Measurements from ENCODE around the gene PGLYRP2. TPM values are rescaled to one million over a fixed set of nuclear protein-coding genes. Genes with fewer than 3 reads are reported as not detected.

Gene PGLYRP2
- total and polyA plus RNA-seq, 4 donors, result not detected

- intact Hi-C loops (cut with DNase I), result loop anchor here in 1 of 2 donors (2.0 to 5.0 kb wide), 2 partner anchors 34 to 100 kb away; partner anchors contain the start of gene AKAP8L
- no peak overlapping the region for H3K27ac ChIP-seq (ENCODE audit: low read depth in 1 of 2, low read length in 2 of 2)
- no peaks in the 10 kb centered on the region for H3K36me3 ChIP-seq (ENCODE audit: control insufficient read depth in 1 of 2, insufficient read depth in 2 of 2, low read length in 1 of 2)
- DNase-seq (peak; percentile 93 to 94), ATAC-seq (ENCODE audit: low FRiP score) (peak; percentile 74)
- no peaks in the 10 kb centered on the region for H3K27me3 ChIP-seq (ENCODE audit: control insufficient read depth in 1 of 2, insufficient read depth in 2 of 2, low read length in 1 of 2)
- H3K4me3 ChIP-seq (ENCODE audit: low read length in 2 of 2), result peak overlapping the region; percentile 1 to 8
- WGBS, 2 donors, result 3 to 8% methylated on average over 30 to 37 of the region's 37 CpGs
- H3K9me3 ChIP-seq (ENCODE audit: control insufficient read depth, low read length), result no peaks in the 10 kb centered on the region
- no peaks in the 10 kb centered on the region for H3K4me1 ChIP-seq (ENCODE audit: control insufficient read depth in 1 of 2, insufficient read depth in 2 of 2, low read length in 2 of 2)
Observed at GRCh38 chr19:15452111-15453047, 26.9 kb downstream of the PGLYRP2 start.

- no peak for ATAC-seq (ENCODE audit: low FRiP score)
- intact Hi-C loops (cut with DNase I), result loop anchor here in 1 of 2 donors (5.0 kb wide), 1 partner anchor 102 kb away; no protein-coding TSS in a partner anchor
Observed at GRCh38 chr19:15450528-15450890, 28.8 kb downstream of the PGLYRP2 start.

GRCh38 chr19:15449620-15450527 is 29.4 kb downstream of the PGLYRP2 start, which contains the start of gene WIZ:
Gene WIZ, minus strand, starts transcription at chr19:15449956. Its CDS starts 1,649 bp downstream, at chr19:15448307.
- intact Hi-C loops (cut with DNase I), result loop anchor here (5.0 kb wide), 2 partner anchors 102 to 258 kb away; no protein-coding TSS in a partner anchor
- ATAC-seq (ENCODE audit: low FRiP score) (peak; percentile 36), DNase-seq (peak; percentile 92 to 95)
- peaks cover 0 to 1% of the 10 kb centered on the region in 2 donors for H3K4me1 ChIP-seq (ENCODE audit: control insufficient read depth in 1 of 2, insufficient read depth in 2 of 2, low read length in 2 of 2)
- no peaks in the 10 kb centered on the region for H3K36me3 ChIP-seq (ENCODE audit: control insufficient read depth in 1 of 2, insufficient read depth in 2 of 2, low read length in 1 of 2)
- H3K27ac ChIP-seq (ENCODE audit: low read depth in 1 of 2, low read length in 2 of 2), result peak within 1 kb of the TSS in 1 of 2 donors; percentile 78
- H3K4me3 ChIP-seq (ENCODE audit: low read length in 2 of 2), result peak within 1 kb of the TSS; percentile 51 to 66
- no peaks in the 10 kb centered on the region for H3K9me3 ChIP-seq (ENCODE audit: control insufficient read depth, low read length)
- WGBS, 2 donors, result 1 to 2% methylated on average over 20 to 77 of the region's 77 CpGs
- no peaks in the 10 kb centered on the region for H3K27me3 ChIP-seq (ENCODE audit: control insufficient read depth in 1 of 2, insufficient read depth in 2 of 2, low read length in 1 of 2)

More at GRCh38 chr19:15450528-15450890, 28.8 kb downstream of the PGLYRP2 start:
- Histone ChIP-seq H3K4me1 (ENCODE audit: control insufficient read depth in 1 of 2, insufficient read depth in 2 of 2, low read length in 2 of 2) (no peaks in the 10 kb centered on the region), H3K36me3 (ENCODE audit: control insufficient read depth in 1 of 2, insufficient read depth in 2 of 2, low read length in 1 of 2) (no peaks in the 10 kb centered on the region), H3K27ac (ENCODE audit: low read depth in 1 of 2, low read length in 2 of 2) (peak overlapping the region in 1 of 2 donors; percentile 78), H3K4me3 (ENCODE audit: low read length in 2 of 2) (no peak overlapping the region), H3K27me3 (ENCODE audit: control insufficient read depth in 1 of 2, insufficient read depth in 2 of 2, low read length in 1 of 2) (no peaks in the 10 kb centered on the region), H3K9me3 (ENCODE audit: control insufficient read depth, low read length) (no peaks in the 10 kb centered on the region)
- 91 to 96% methylated on average over 1 of the region's 1 CpG for WGBS, 2 donors
- DNase-seq, result no peak

GRCh38 chr19:15448778-15449619 is 30.3 kb downstream of the PGLYRP2 start:
- Histone ChIP-seq H3K4me3 (ENCODE audit: low read length in 2 of 2) (peak overlapping the region; percentile 51 to 66), H3K4me1 (ENCODE audit: control insufficient read depth in 1 of 2, insufficient read depth in 2 of 2, low read length in 2 of 2) (peaks cover 0 to 1% of the 10 kb centered on the region in 2 donors), H3K27me3 (ENCODE audit: control insufficient read depth in 1 of 2, insufficient read depth in 2 of 2, low read length in 1 of 2) (no peaks in the 10 kb centered on the region), H3K27ac (ENCODE audit: low read depth in 1 of 2, low read length in 2 of 2) (no peak overlapping the region), H3K36me3 (ENCODE audit: control insufficient read depth in 1 of 2, insufficient read depth in 2 of 2, low read length in 1 of 2) (no peaks in the 10 kb centered on the region), H3K9me3 (ENCODE audit: control insufficient read depth, low read length) (no peaks in the 10 kb centered on the region)
- intact Hi-C loops (cut with DNase I), result loop anchor here in 1 of 2 donors (5.0 kb wide), 1 partner anchor 257 kb away; no protein-coding TSS in a partner anchor
- 3 to 5% methylated on average over 19 to 43 of the region's 43 CpGs for WGBS, 2 donors
- ATAC-seq (ENCODE audit: low FRiP score) (no peak), DNase-seq (no peak)

- no peak for ATAC-seq (ENCODE audit: low FRiP score)
- H3K36me3 ChIP-seq (ENCODE audit: control insufficient read depth in 1 of 2, insufficient read depth in 2 of 2, low read length in 1 of 2), result no peaks in the 10 kb centered on the region
- no peaks in the 10 kb centered on the region for H3K9me3 ChIP-seq (ENCODE audit: control insufficient read depth, low read length)
- intact Hi-C loops (cut with DNase I), result loop anchor here in 1 of 2 donors (5.0 kb wide), 1 partner anchor 256 kb away; no protein-coding TSS in a partner anchor
- WGBS, 2 donors, result 52 to 54% methylated on average over 17 of the region's 17 CpGs
- no peak overlapping the region for H3K4me3 ChIP-seq (ENCODE audit: low read length in 2 of 2)
- H3K4me1 ChIP-seq (ENCODE audit: control insufficient read depth in 1 of 2, insufficient read depth in 2 of 2, low read length in 2 of 2), result peaks cover 0 to 1% of the 10 kb centered on the region in 2 donors
- no peaks in the 10 kb centered on the region for H3K27me3 ChIP-seq (ENCODE audit: control insufficient read depth in 1 of 2, insufficient read depth in 2 of 2, low read length in 1 of 2)
- DNase-seq, result no peak
- H3K27ac ChIP-seq (ENCODE audit: low read depth in 1 of 2, low read length in 2 of 2), result no peak overlapping the region
Observed at GRCh38 chr19:15448044-15448777, 31.1 kb downstream of the PGLYRP2 start.

GRCh38 chr19:15447057-15447456 is 32.2 kb downstream of the PGLYRP2 start:
- Histone ChIP-seq H3K4me1 (ENCODE audit: control insufficient read depth in 1 of 2, insufficient read depth in 2 of 2, low read length in 2 of 2) (peaks cover 0 to 1% of the 10 kb centered on the region in 2 donors), H3K27me3 (ENCODE audit: control insufficient read depth in 1 of 2, insufficient read depth in 2 of 2, low read length in 1 of 2) (no peaks in the 10 kb centered on the region), H3K36me3 (ENCODE audit: control insufficient read depth in 1 of 2, insufficient read depth in 2 of 2, low read length in 1 of 2) (no peaks in the 10 kb centered on the region), H3K9me3 (ENCODE audit: control insufficient read depth, low read length) (no peaks in the 10 kb centered on the region), H3K4me3 (ENCODE audit: low read length in 2 of 2) (no peak overlapping the region), H3K27ac (ENCODE audit: low read depth in 1 of 2, low read length in 2 of 2) (no peak overlapping the region)
- DNase-seq (no peak), ATAC-seq (ENCODE audit: low FRiP score) (no peak)
- intact Hi-C loops (cut with DNase I), result loop anchor here in 1 of 2 donors (5.0 kb wide), 1 partner anchor 255 kb away; no protein-coding TSS in a partner anchor
- 90% methylated on average over 4 of the region's 4 CpGs for WGBS, 2 donors

- intact Hi-C loops (cut with DNase I), result loop anchor here in 1 of 2 donors (5.0 kb wide), 1 partner anchor 254 kb away; no protein-coding TSS in a partner anchor
- H3K9me3 ChIP-seq (ENCODE audit: control insufficient read depth, low read length), result no peaks in the 10 kb centered on the region
- H3K4me3 ChIP-seq (ENCODE audit: low read length in 2 of 2), result no peak overlapping the region
- DNase-seq (no peak), ATAC-seq (ENCODE audit: low FRiP score) (no peak)
- H3K36me3 ChIP-seq (ENCODE audit: control insufficient read depth in 1 of 2, insufficient read depth in 2 of 2, low read length in 1 of 2), result no peaks in the 10 kb centered on the region
- peaks cover 0 to 1% of the 10 kb centered on the region in 2 donors for H3K4me1 ChIP-seq (ENCODE audit: control insufficient read depth in 1 of 2, insufficient read depth in 2 of 2, low read length in 2 of 2)
- peak overlapping the region in 1 of 2 donors; percentile 65 for H3K27ac ChIP-seq (ENCODE audit: low read depth in 1 of 2, low read length in 2 of 2)
- no peaks in the 10 kb centered on the region for H3K27me3 ChIP-seq (ENCODE audit: control insufficient read depth in 1 of 2, insufficient read depth in 2 of 2, low read length in 1 of 2)
- WGBS, 2 donors, result 30 to 32% methylated on average over 7 of the region's 7 CpGs
Observed at GRCh38 chr19:15445807-15446376, 33.4 kb downstream of the PGLYRP2 start.

Measured in aorta (tissue), 5 donors.